Endodermal cell (in vitro differentiated cells): ENCODE measurements around the gene SDR42E1. TPM values are rescaled to one million over a fixed set of nuclear protein-coding genes. Genes with fewer than 3 reads are reported as not detected.

Experiments used
- DNase-seq: peaks from one replicate; pipeline ENCODE4 v3.0.0-alpha.2; 2017
- H3K27ac ChIP-seq: 2 replicates; pipeline ENCODE4 v1.5.1; 2013; ENCODE audit warnings: mild to moderate bottlenecking, low read depth, low read length, moderate library complexity
- H3K27me3 ChIP-seq: 2 replicates; pipeline ENCODE4 v1.6.1; 2013; ENCODE audit warnings: mild to moderate bottlenecking, low read length, moderate library complexity; ENCODE audit not compliant: insufficient read depth, control insufficient read depth, poor library complexity, severe bottlenecking
- H3K36me3 ChIP-seq: 2 replicates; pipeline ENCODE4 v1.7.0; 2013; ENCODE audit warnings: mild to moderate bottlenecking, low read length, moderate library complexity; ENCODE audit not compliant: control insufficient read depth, insufficient read depth
- H3K4me1 ChIP-seq: one replicate; pipeline ENCODE4 v1.7.0; 2013; ENCODE audit warnings: low read length; ENCODE audit not compliant: control insufficient read depth, insufficient read depth
- H3K4me3 ChIP-seq: 2 replicates; pipeline ENCODE4 v1.5.1; 2013; ENCODE audit warnings: mild to moderate bottlenecking, low read length, moderate library complexity
- H3K9ac ChIP-seq: 2 replicates; pipeline ENCODE4 v1.6.1; 2013; ENCODE audit warnings: mild to moderate bottlenecking, low read length, moderate library complexity; ENCODE audit not compliant: poor library complexity, severe bottlenecking; ENCODE audit errors: extremely low read depth
- H3K9me3 ChIP-seq: 2 replicates; pipeline ENCODE4 v1.6.1; 2013; ENCODE audit warnings: mild to moderate bottlenecking, low read length, moderate library complexity; ENCODE audit not compliant: control insufficient read depth
- H3K27ac Mint-ChIP-seq: 2 replicates; pipeline ENCODE4 v1.8.0; 2020; ENCODE audit warnings: mixed read lengths
- H3K27me3 Mint-ChIP-seq: 2 replicates; pipeline ENCODE4 v1.8.0; 2021; ENCODE audit warnings: mild to moderate bottlenecking, mixed read lengths; ENCODE audit not compliant: insufficient read depth
- H3K36me3 Mint-ChIP-seq: 2 replicates; pipeline ENCODE4 v1.8.0; 2020; ENCODE audit warnings: low read depth, mixed read lengths
- H3K4me1 Mint-ChIP-seq: 2 replicates; pipeline ENCODE4 v1.8.0; 2020; ENCODE audit warnings: mixed read lengths
- H3K4me3 Mint-ChIP-seq: 2 replicates; pipeline ENCODE4 v1.8.0; 2020; ENCODE audit warnings: mild to moderate bottlenecking, moderate library complexity, mixed read lengths
- H3K9me3 Mint-ChIP-seq: 2 replicates; pipeline ENCODE4 v1.8.0; 2020; ENCODE audit warnings: mild to moderate bottlenecking, mixed read lengths
- WGBS, 2 experiments: methylation state at CpG; one replicate each; pipeline versions ENCODE4 v1.1.5 to v1.1.7; 2013; ENCODE audit warnings: missing lambda C conversion rate in 2 of 2, mixed read lengths in 1 of 2; ENCODE audit not compliant: insufficient coverage in 1 of 2, insufficient read length in 1 of 2; 5-methylcytosine and 5-hydroxymethylcytosine counted together
- total RNA-seq, 2 donors: library from RNA; stranded (reverse); fragmentation: NEBNext Ultra II Directional in 1 of 2; extraction: Animal tissue kit (Norgen Biotek cat#: 25700) in 1 of 2; gene quantifications; 2 replicates in 1 of 2; 3 replicates in 1 of 2; pipeline ENCODE4 v1.2.1, GENCODE V29; 2021
- TF ChIP-seq, protein P1 (sequence below): fragments of 200-600 bp; sonication (generic); conservative IDR thresholded peaks from 2 replicates; pipeline ENCODE4 v1.5.0; 2021; ENCODE audit warnings: antibody characterized with exemption, mild to moderate bottlenecking

The SDR42E1 gene
- total RNA-seq, 2 donors from 2014 or later, result 0.15 TPM; not detected in 1

DNA sequence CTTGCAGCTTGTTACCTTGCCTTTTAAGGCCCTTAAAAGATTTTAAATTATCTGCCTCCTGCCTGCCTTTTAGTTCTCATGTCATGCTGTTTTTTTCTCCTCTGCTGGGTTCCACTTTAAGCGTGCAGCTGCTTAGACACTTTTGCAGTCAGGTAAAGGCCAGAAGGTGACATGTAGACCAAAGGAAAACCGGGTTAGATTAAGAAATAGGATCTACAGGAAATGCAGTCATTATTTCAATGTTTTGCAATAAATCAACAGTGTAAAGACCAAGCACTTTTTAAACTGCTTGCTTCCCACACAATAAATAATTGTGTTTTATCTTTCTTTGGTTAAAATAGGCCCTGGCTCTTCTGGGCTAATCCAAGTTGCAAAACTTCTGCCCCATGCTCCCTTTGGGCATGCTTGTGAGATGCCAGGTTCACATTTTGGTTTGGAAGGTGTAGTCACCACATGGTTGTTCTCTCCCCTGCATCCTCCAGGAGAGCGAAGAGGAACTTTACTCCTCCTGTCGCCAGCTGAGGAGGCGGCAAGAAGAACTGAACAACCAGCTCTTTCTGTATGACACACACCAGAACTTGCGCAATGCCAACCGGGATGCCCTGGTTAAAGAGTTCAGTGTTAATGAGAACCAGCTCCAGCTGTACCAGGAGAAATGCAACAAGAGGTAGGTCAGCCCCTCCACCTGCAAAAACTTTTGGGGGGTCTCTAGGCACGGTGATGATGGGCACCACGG lies 54.9 kb downstream of the SDR42E1 start:
- TF ChIP-seq, protein P1, sequence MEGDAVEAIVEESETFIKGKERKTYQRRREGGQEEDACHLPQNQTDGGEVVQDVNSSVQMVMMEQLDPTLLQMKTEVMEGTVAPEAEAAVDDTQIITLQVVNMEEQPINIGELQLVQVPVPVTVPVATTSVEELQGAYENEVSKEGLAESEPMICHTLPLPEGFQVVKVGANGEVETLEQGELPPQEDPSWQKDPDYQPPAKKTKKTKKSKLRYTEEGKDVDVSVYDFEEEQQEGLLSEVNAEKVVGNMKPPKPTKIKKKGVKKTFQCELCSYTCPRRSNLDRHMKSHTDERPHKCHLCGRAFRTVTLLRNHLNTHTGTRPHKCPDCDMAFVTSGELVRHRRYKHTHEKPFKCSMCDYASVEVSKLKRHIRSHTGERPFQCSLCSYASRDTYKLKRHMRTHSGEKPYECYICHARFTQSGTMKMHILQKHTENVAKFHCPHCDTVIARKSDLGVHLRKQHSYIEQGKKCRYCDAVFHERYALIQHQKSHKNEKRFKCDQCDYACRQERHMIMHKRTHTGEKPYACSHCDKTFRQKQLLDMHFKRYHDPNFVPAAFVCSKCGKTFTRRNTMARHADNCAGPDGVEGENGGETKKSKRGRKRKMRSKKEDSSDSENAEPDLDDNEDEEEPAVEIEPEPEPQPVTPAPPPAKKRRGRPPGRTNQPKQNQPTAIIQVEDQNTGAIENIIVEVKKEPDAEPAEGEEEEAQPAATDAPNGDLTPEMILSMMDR, result no peak
- peaks cover 5% of the 10 kb centered on the region for H3K9me3 ChIP-seq
- Mint-ChIP-seq H3K4me1 (no peaks in the 10 kb centered on the region), H3K27ac (no peak overlapping the region), H3K4me3 (no peak overlapping the region), H3K9me3 (peaks cover 5% of the 10 kb centered on the region), H3K27me3 (no peaks in the 10 kb centered on the region), H3K36me3 (peaks cover 47% of the 10 kb centered on the region)
- no peak overlapping the region for H3K27ac ChIP-seq
- H3K4me3 ChIP-seq, result no peak overlapping the region
- 90 to 97% methylated on average over 3 to 9 of the region's 9 CpGs for WGBS, 2 experiments
- no peaks in the 10 kb centered on the region for H3K36me3 ChIP-seq
- no peaks in the 10 kb centered on the region for H3K27me3 ChIP-seq
- H3K4me1 ChIP-seq, result no peaks in the 10 kb centered on the region
- H3K9ac ChIP-seq, result no peak overlapping the region
- no peak for DNase-seq

DNA sequence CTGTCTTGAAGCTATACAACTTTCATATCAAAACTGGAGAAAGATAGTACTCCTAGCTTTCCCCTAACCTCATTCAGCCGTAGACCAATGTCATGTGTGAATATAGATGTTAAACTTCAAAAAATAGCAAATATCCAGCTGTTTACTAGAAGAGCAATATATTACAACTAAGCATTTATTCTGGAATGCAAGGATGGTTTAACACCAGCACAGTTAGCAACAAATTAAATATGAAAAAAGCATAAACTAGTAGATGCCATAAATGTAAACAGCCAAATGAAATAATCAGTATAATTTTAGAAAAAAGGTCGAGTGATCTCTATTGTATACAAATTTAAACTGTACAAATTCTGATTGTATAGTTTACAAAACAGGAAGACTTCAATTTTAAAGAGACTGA lies 59.7 kb downstream of the SDR42E1 start:
- peaks cover 11% of the 10 kb centered on the region for H3K9me3 Mint-ChIP-seq
- H3K27me3 Mint-ChIP-seq, result peaks cover 2% of the 10 kb centered on the region
- WGBS, 2 experiments, result 90% methylated on average over 2 of the region's 2 CpGs; no CpG with 5 or more reads in 1 of the 2 experiments
- no peaks in the 10 kb centered on the region for H3K4me1 ChIP-seq
- TF ChIP-seq, protein P1, result no peak
- peaks cover 11% of the 10 kb centered on the region for H3K9me3 ChIP-seq
- no peak overlapping the region for H3K27ac ChIP-seq
- H3K27ac Mint-ChIP-seq, result no peak overlapping the region
- H3K4me3 Mint-ChIP-seq, result no peak overlapping the region
- H3K4me3 ChIP-seq, result no peak overlapping the region
- H3K36me3 ChIP-seq, result peaks cover 10% of the 10 kb centered on the region
- DNase-seq, result no peak
- H3K9ac ChIP-seq, result no peak overlapping the region
- no peaks in the 10 kb centered on the region for H3K27me3 ChIP-seq
- peaks cover 40% of the 10 kb centered on the region for H3K36me3 Mint-ChIP-seq
- H3K4me1 Mint-ChIP-seq, result no peaks in the 10 kb centered on the region

DNA sequence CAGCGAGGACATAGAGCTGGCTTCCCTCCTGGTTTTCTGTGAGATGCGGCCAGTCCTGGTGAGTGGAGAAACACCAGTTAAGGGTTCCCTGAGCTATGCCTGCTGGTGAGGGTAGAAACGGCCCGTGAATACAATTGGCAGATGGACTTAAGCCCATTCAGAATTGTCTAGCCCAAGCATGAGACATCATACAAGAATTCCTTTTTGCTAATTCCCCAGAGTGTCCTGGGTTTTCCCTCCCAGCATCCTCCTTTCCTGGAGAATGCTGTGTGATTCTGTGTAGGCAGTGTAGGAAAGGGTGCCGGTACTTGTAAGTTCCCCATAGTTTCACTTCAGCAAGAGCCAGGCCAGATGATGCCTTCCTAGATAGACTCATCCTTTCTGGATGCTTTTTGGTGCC lies 65.1 kb downstream of the SDR42E1 start:
- no peak overlapping the region for H3K27ac ChIP-seq
- Mint-ChIP-seq H3K9me3 (peaks cover 4% of the 10 kb centered on the region), H3K27me3 (peaks cover 30% of the 10 kb centered on the region), H3K4me1 (peaks cover 22% of the 10 kb centered on the region), H3K4me3 (no peak overlapping the region), H3K27ac (no peak overlapping the region), H3K36me3 (peaks cover 28% of the 10 kb centered on the region)
- 88 to 99% methylated on average over 4 to 5 of the region's 5 CpGs for WGBS, 2 experiments
- H3K4me1 ChIP-seq, result peaks cover under 1% of the 10 kb centered on the region
- H3K9ac ChIP-seq, result no peak overlapping the region
- TF ChIP-seq, protein P1, result no peak
- H3K36me3 ChIP-seq, result peaks cover 16% of the 10 kb centered on the region
- peaks cover 4% of the 10 kb centered on the region for H3K9me3 ChIP-seq
- DNase-seq, result no peak
- H3K4me3 ChIP-seq, result no peak overlapping the region
- no peaks in the 10 kb centered on the region for H3K27me3 ChIP-seq
